Superior temporal gyrus (tissue), 1 donor: ENCODE data around the gene LRMDA.
A peak's percentile ranks its signal among the peaks of the same experiment; 100 is the strongest.
"Not testable (repeated sequence)": the region's sequence is repeated elsewhere in the genome, so short reads cannot be mapped to it uniquely, and the experiment has no call there.

Experiments
- DNase-seq: peaks from one replicate; pipeline ENCODE4 v3.0.0-alpha.2; 2016; ENCODE audit errors: extremely low spot score

LRMDA gene

DNA sequence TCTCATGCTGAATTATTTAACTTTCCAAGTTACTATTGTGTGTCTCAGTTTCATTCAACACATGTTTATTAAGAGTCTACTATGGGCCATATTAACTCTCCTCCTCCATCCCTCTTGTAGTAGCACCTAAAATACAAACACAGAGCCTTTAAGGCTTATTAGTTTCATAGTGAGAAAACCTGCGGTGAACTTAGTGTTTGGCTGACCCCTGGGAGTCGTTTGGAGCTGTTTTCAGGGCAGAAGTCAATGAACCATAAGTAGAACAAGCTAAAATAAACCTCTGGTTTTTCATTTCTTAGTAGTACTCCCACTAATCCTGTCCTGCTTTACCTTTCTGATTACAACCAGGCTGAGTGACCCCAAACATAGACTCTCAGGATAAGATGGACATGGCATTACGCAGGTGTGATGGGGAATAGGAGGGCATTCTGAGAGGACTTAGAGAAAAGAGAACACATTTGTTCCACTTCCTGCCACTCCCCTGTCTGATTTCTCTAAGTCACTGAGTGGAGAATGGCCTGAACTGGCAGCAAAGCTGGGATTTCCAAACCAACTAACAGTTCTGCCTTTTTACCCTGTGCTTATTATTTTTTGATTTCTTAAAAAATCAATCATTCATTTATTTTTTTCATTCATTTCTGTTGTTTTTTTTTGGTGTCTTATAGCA lies 74.5 kb downstream of the LRMDA start:
- DNase-seq: no peak

DNA sequence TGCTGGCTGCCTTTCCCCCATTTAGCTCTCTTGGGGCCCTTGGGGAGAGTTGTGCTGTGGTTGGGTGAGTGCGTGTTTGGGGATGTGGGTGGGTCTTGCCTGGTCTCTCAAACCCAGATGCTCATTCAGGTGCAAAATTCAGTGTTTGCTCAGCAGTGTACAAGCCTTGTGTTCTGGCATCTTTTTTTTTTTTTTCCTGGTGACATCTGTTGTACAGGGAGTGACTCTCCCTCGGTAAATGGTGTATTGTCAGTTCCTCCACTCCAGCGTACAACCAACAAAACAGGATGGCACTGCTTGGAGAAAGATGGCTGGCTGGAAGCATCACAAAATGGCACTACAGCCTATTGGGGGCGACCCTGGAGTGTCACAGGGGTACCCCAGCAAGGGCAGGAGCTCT lies 75.5 kb downstream of the LRMDA start:
- no peak for DNase-seq

DNA sequence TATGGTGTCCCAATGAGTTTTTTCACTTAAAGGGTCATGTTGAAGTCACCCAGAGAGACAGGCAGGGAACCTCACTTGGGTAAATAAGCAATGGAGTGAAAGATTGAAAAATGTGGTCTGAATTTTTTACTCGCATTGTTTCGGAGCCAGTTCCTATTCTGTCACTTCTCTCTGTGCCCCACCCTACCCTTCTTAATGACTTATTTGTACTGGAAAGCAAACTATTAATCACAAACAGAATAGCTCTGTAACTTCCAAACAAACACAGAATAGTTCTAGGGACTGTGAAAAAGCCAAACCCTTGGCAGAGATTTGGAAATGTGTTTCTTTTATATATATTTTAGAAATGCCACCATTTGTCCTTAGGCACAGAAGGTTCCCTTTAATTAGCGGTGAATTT lies 76.0 kb downstream of the LRMDA start:
- no peak for DNase-seq

DNA sequence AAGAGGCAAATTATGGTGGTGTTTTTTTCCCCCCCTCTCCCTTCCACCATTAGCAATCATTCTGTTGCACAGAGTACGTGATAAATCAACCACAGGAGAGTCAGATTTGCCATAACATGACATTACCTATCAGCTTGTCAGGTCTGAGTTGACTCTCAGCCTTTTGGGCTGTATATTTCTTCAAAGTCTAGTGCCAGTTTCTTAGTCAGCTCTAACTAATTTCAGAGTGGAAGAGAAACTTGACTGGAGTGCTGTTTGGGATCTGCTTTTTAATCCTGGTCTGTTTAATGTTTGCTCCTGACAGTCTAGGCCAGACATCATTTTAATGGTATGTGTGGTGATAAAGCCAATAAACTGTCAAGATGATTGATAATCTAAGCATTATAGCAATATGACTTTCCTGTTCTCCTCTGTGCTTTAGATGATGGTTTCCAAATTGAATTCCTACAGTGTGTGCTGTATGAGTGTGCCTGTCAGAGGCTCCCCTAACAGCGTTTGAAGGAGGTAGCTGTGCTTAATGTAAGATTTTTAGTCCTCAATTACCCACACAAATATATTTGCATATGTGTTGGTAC lies 76.9 kb downstream of the LRMDA start:
- DNase-seq: no peak

DNA sequence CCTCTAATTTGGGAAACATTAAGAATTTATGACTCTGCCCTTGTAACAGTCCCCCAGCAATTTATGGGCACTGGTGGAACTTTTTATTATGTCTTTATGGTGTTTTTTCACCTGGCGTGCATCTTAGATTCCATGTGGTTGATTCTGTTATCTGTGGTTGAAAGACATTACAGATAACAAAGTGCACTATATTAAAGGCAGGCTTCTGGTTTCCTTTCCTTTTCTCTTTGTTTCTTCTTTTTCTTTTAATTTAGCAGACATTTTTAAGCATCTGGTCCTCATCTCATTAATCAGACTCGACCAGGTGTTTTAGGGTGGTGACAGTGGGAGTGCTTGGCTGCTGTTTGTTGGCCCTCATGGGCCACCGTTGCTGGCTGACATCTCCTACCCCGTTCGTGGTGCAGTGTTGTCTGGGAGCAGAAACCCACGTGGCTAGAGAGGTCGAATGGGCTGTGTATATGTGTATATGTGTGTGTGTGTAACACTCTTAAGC lies 77.4 kb downstream of the LRMDA start:
- no peak for DNase-seq

DNA sequence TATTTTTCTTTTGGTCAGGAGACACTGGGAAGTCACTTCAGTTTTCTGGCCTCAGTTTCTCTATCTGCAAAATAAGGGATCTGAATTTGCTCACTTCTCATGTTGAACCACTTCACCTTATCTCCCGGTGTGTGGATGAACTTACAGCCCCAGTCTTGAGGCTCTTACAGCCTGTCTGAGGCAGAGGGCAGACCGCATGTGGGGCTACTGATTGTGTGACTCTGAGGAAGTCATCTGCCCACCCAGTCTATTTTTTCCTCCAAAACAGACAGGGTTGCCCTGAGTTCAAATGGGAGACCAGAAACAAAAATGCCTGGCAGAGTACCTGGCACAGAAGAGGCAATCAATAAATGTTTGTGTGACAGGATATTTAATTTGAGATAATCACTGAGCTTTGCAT lies 78.3 kb downstream of the LRMDA start:
- DNase-seq: no peak

DNA sequence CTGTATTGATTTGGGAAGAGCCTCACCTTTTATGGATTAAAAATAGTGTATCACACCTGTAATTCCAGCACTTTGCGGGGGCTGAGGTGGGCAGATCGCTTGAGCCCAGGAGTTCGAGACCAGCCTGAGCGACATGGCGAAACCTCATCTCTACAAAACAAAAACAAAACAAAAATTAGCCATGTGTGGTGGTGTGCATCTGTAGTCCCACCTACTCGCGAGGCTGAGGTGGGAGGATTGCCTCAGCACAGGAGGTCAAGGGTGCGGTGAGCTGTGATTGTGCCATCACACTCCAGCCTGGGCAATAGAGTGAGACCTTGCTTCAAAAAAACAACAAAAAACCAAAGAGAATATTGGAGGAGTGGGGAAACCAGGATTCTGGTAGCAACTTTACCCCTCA lies 79.6 kb downstream of the LRMDA start:
- no peak for DNase-seq

DNA sequence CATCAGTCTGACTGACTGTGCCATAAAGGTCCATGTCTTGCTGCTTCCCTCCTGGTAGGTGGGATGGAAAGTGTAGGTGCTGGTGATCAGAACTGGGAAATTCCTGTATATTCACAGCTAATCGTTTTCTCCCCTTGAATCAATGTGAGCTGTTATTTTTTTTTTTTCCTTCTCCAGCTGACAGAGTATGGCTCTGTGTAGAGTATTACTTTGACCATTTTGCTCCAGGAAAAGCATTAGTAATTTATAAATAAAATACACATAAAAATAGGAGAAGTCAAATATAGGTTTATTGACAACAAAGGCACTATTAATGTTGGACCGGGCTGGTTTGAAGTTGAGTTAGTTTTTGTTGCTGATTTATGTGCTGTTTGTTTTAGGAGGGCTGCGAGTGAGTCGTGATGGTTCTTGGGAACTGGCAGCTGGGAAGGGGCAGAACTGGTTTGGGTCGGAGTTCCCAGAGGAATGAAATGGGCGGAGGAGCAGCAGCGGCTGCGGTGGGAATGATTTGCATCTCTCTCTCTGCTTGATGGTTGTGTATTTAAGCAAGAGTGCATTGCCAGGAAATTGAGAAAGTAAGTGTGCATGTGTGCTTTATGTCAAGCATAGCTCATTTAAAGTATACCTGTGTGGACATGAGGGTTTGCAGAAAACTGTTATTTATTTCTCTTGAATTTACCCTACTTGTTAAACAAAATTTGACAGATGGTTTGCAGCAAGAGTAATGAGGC lies 80.9 kb downstream of the LRMDA start:
- no peak for DNase-seq

DNA sequence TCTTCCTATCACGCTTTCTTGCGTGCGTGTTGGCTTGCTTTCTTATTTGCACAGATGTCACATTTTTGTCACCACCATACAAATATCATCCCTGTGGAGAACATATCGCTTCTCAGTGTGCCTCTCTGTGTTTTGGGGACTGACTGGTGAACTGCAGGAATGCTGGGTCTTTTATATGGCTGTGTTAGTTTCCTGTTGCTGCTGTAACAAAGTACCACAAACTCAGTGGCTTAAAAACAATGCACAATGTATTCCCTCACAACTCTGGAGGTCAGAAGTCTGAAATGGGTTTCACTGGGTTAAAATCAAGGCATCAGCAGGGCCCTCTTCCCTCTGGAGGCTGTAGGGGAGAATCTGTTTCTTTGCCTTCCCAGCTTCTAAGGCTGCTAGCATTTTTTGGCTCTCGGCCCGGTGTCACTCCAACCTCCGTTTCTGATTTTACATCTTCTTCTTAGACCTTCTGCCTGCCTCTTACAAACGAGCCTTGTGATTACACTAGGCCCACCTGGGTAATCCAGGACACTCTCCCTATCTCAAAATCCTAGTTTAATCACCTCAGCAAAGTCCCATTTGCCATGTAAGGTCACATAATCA lies 82.0 kb downstream of the LRMDA start:
- no peak for DNase-seq

DNA sequence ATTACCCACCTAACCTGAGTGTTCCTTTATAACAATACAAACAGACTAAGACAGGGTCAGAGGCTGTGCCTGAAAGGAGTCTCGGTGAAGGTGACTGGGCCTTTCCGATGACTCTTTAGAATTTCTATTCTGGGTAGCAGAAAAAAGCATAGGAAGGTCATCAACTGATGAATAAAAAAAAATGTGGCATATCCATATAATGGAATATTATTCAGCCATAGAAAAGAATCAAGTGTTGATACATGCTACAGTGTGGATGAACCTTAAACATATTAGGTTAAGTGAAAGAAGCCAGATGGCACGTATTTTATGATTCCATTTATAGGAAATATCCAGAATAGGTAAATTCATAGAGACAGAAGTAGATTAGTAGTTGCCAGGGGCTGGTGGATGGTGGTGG lies 83.4 kb downstream of the LRMDA start:
- DNase-seq: no peak

DNA sequence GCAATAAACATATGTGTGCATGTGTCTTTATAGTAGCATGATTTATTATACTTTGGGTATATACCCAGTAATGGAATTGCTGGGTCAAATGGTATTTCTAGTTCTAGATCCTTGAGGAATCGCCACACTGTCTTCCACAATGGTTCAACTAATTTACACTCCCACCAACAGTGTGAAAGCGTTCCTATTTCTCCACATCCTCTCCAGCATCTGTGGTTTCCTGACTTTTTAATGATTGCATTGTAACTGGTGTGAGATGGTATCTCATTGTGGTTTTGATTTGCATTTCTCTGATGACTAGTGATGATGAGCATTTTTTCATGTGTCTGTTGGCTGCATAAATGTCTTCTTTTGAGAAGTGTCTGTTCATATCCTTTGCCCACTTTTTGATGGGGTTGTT lies 84.7 kb downstream of the LRMDA start:
- not testable (repeated sequence) for DNase-seq

DNA sequence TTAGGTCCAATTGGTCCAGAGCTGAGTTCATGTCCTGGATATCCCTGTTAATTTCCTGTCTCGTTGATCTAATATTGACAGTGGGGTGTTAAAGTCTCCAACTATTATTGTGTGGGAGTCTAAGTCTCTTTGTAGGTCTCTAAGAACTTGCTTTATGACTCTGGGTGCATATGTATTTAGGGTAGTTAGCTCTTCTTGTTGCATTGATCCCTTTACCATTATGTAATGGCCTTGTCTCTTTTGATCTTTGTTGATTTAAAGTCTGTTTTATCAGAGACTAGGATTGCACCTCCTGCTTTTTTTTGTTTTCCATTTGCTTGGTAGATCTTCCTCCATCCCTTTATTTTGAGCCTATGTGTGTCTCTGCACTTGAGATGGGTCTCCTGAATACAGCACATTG lies 87.8 kb downstream of the LRMDA start:
- not testable (repeated sequence) for DNase-seq

DNA sequence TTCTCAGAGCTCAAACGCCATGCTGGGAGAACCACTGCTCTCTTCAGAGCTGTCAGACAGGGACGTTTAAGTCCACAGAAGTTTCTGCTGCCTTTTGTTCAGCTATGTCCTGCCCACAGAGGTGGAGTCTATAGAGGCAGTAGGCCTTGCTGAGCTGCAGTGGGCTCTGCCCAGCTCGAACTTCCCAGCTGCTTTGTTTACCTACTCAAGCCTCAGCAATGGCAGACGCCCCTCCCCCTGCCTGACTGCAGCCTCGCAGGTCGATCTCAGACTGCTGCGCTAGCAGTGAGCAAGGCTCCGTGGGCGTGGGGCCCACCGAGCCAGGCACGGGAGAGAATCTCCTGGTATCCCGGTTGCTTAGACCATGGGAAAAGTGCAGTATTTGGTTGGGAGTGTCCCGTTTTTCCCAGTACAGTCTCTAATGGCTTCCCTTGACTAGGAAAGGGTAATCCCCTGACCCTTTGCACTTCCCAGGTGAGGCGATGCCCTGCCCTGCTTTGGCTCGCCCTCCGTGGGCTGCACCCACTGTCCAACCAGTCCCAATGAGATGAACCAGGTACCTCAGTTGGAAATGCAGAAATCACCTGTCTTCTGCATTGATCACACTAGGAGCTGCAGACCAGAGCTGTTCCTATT lies 89.9 kb downstream of the LRMDA start:
- not testable (repeated sequence) for DNase-seq

DNA sequence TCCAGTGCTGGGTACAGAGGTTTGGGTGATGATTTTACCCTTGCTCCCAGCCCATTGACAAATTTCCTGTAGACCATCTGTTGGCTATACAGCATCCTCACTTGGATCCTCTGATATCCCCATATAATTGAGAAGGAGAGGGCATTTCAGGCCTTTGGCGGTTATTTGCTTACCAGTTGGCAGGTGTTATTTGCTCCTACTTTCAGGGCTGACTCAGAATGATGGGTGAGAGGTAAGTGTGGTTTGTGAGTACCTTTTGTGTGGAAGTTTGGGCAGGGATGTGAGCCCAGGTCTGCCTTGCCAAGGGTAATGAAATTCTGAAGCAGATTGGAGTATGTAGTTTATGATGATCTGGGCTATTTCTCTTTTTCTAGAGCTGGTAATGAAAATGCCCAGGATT lies 93.6 kb downstream of the LRMDA start:
- no peak for DNase-seq

DNA sequence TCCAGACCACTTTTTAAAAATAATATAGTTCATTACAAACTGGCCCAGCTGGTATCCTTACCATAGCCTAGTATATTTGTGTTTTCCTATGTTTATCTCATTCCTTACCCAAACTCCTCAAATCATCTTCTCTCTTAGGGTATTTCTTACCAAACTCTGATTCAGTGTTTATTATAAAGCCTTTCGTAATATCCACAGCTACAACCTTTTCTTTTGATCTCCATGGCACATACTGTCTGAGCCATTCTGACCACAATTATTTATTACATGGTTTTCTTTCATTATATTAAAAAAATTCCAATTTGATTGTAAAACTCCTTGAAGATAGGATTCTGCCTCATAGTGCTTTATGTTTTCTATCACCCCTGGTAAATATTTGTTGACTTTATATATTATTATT lies 94.2 kb downstream of the LRMDA start:
- no peak for DNase-seq

DNA sequence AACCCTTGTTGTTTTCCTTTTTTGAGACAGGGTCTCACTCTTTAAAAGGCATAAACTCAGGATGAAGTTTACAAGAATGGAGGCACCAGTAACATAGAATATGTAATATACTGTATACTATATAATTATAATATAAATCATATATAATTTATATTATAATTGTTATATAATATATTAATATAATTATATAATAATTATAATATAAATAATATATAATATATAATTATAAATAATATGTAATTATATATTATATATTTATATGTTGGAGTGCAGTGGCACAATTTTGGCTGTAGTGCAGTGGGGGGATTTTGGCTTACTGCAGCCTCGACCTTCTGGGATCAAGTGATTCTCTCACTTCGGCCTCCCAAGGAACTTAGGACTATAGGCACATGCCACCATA lies 96.1 kb downstream of the LRMDA start:
- no peak for DNase-seq

DNA sequence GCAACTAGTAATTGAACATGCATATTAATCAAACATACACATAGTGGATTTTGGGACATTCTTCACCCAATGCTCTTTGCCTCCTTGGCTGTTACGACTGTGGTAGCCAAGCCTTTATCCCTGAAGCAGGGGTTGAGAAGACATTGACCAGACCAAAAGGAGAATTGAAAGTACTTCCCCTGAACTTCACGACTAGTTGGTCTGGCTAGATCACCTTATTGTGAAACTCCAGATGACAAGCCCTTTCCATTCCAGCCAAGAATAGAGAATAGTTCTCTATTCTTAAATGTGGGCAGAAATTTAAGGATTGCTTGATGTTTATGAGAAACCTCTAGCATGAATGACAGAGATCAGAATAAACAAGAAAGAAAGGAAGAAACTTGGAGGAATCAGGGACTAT lies 97.0 kb downstream of the LRMDA start:
- peak; percentile 33 for DNase-seq

DNA sequence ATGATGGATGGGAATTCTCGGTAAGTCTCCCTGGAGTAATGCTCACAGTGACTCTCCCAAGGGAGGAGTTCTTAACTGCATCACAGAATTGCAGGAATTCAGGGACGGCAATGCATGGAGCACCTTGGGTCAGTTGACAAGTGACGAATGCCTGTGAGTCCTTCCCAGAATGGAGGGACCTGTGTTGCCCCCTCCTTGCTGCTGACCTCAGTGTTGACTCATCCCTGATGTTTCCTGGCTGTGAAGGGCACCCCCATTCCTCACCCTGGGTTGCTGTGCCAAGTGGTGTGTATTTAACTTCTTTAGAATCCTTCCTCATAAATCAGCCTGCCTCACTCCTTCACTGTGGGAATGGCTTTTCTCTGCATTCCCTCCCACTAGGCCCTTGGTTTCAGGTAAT lies 98.9 kb downstream of the LRMDA start:
- no peak for DNase-seq

DNA sequence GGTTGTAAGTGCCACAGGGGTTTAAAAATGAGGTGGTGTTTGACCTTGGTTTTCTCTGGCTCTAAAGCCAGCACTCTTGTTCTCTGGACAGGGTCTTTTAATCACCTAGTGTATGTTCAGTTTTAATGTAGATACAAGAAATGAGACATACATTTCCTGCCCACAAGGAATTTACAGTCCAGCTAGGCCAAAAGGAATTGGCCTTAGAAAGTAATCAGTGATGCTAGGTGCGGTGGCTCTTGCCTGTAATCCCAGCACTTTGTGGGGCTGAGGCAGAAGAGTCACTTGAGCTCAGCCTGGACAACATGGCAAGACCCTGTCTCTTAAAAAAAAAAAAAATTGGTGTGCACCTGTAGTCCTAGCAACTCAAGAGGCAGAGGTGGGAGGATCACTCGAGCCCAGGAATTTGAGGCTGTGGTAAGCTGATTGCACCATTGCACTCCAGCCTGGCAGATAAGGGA lies 100.2 kb downstream of the LRMDA start:
- DNase-seq: no peak

DNA sequence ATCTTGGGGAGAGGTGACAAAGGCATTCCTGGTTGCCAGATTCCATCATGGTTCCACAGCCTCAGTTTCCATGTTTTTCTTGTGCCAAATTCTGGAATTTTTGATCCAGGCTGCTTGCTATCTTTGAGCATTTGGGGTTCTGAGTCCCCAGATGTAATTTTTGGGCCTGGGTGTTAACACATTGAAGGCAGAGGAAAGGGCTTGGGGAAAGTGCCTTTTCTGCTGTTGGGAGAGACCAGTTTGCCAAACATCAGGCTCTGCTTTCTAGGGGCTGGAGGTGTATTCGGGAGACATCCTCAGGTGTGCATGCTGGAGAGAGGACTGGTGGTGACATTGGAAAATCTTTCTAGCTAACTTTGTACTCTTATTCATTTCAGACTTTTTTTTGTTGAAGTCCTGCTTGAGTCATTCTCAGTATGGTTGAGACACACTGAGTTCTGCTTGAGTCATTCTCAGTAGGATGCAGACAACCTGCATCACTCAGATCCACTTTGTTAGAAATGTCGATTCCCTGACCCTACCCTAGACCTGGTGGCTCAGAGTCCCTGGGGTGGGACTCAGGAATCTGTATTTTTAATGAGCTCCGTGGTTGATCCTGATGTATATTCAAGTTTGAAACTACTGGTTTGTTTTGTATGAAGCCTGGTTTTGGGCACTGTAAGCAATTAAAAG lies 101.0 kb downstream of the LRMDA start:
- DNase-seq: no peak

DNA sequence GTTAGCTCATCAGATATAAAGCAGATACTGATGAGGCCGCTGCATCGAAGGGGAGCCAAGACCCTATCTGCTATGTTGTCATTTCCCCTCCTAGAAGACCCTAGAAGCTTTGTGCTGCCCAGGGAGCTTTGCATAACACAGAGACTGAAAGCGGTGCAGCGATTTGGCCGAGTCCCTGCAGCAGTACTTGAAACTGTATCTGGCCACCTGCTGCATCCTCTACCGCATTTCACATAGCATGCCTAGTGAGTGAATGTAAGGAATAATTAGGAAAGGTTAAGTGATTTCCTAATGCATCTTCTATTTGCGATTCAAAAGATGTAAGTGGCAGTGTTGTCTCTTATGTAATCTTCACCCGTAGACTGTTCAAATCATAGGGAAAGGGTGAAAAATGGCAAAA lies 106.7 kb downstream of the LRMDA start:
- DNase-seq: no peak

DNA sequence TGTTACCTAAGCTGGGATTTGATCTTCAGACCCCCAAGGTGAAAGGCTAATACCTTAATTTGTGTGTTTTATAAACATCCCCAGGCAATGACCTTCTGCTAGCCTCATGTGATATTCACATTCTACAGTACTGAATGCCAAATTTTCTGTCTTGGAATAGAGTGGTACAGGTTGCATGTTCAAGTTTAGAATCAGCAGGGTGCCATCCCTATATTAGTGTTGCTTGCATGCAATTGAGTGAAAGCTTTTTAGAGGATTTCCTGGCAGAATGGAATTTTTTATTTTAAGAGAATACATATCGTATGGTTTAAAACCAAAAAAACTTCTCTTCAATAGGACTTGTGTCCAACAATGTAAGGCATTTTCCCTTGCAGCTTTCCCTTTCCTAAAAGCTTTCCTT lies 107.3 kb downstream of the LRMDA start:
- no peak for DNase-seq
